Duodenal mucosa (tissue), 2 donors: ENCODE data around the gene BRSK2.
"Not testable (repeated sequence)": the region's sequence is repeated elsewhere in the genome, so short reads cannot be mapped to it uniquely, and the experiment has no call there.

ENCODE experiments used
- H3K27ac ChIP-seq: one replicate; pipeline ENCODE4 v1.7.0; 2013; ENCODE audit warnings: low read depth, low read length
- H3K27me3 ChIP-seq, 2 donors: one replicate each; pipeline ENCODE4 v1.7.0; 2013; ENCODE audit warnings: low read length in 2 of 2, control low read depth in 1 of 2; ENCODE audit not compliant: insufficient read depth in 2 of 2, control insufficient read depth in 1 of 2
- H3K36me3 ChIP-seq, 2 donors: one replicate each; pipeline ENCODE4 v1.7.0; 2013; ENCODE audit warnings: low read length in 2 of 2, control low read depth in 1 of 2; ENCODE audit not compliant: insufficient read depth in 2 of 2, control insufficient read depth in 1 of 2
- H3K4me1 ChIP-seq, 2 donors: one replicate each; pipeline ENCODE4 v1.7.0; 2013; ENCODE audit warnings: low read length in 2 of 2, control low read depth in 1 of 2; ENCODE audit not compliant: insufficient read depth in 2 of 2, control insufficient read depth in 1 of 2
- H3K4me3 ChIP-seq, 2 donors: one replicate each; pipeline ENCODE4 v1.7.0; 2013; ENCODE audit warnings: low read length in 2 of 2, low read depth in 1 of 2
- H3K9ac ChIP-seq, 2 donors: one replicate each; pipeline ENCODE4 v1.7.0; 2013; ENCODE audit warnings: low read length in 2 of 2, low read depth in 1 of 2
- H3K9me3 ChIP-seq, 2 donors: one replicate each; pipeline ENCODE4 v1.7.0; 2013; ENCODE audit warnings: low read length in 2 of 2, control low read depth in 1 of 2; ENCODE audit not compliant: control insufficient read depth in 1 of 2

The BRSK2 gene

GRCh38 chr11:1354125-1354938, 35.4 kb upstream of the BRSK2 start:
- Histone ChIP-seq H3K36me3 (no peaks in the 10 kb centered on the region), H3K9me3 (no peaks in the 10 kb centered on the region), H3K9ac (no peak overlapping the region), H3K27ac (no peak overlapping the region), H3K4me1 (peaks cover 0 to 7% of the 10 kb centered on the region in 2 donors), H3K4me3 (no peak overlapping the region), H3K27me3 (peaks cover 3 to 4% of the 10 kb centered on the region in 2 donors)

- H3K9me3 ChIP-seq, result no peaks in the 10 kb centered on the region
- peaks cover 0 to 3% of the 10 kb centered on the region in 2 donors for H3K27me3 ChIP-seq
- peaks cover 0 to 7% of the 10 kb centered on the region in 2 donors for H3K4me1 ChIP-seq
- H3K9ac ChIP-seq, result no peak overlapping the region
- H3K36me3 ChIP-seq, result no peaks in the 10 kb centered on the region
- H3K4me3 ChIP-seq, result no peak overlapping the region
- H3K27ac ChIP-seq, result no peak overlapping the region
These were observed 33.7 kb upstream of the BRSK2 start for GRCh38 chr11:1356007-1356435.

- no peak overlapping the region for H3K9ac ChIP-seq
- H3K4me3 ChIP-seq, result no peak overlapping the region
These were observed 33.2 kb upstream of the BRSK2 start for GRCh38 chr11:1356478-1356960.

GRCh38 chr11:1358286-1358685, 31.4 kb upstream of the BRSK2 start:
- no peak overlapping the region for H3K4me3 ChIP-seq

More at GRCh38 chr11:1356478-1356960, 33.2 kb upstream of the BRSK2 start:
- Histone ChIP-seq H3K4me1 (peaks cover 0 to 7% of the 10 kb centered on the region in 2 donors), H3K27me3 (peaks cover 0 to 3% of the 10 kb centered on the region in 2 donors), H3K36me3 (no peaks in the 10 kb centered on the region), H3K9me3 (no peaks in the 10 kb centered on the region), H3K27ac (no peak overlapping the region)

GRCh38 chr11:1358931-1359330, 30.8 kb upstream of the BRSK2 start:
- not testable (repeated sequence) for H3K4me1 ChIP-seq, H3K27me3 ChIP-seq, H3K36me3 ChIP-seq, H3K9ac ChIP-seq, H3K27ac ChIP-seq, H3K4me3 ChIP-seq, H3K9me3 ChIP-seq

More at GRCh38 chr11:1358286-1358685, 31.4 kb upstream of the BRSK2 start:
- Histone ChIP-seq H3K27me3 (peaks cover 0 to 7% of the 10 kb centered on the region in 2 donors), H3K9ac (no peak overlapping the region), H3K9me3 (no peaks in the 10 kb centered on the region), H3K36me3 (no peaks in the 10 kb centered on the region), H3K27ac (no peak overlapping the region), H3K4me1 (peaks cover 0 to 7% of the 10 kb centered on the region in 2 donors)

GRCh38 chr11:1359556-1359955, 30.2 kb upstream of the BRSK2 start:
- H3K4me3 ChIP-seq, result no peak overlapping the region
- H3K36me3 ChIP-seq, result no peaks in the 10 kb centered on the region
- H3K27ac ChIP-seq, result no peak overlapping the region
- peaks cover 0 to under 1% of the 10 kb centered on the region in 2 donors for H3K9me3 ChIP-seq
- H3K27me3 ChIP-seq, result peaks cover 0 to 7% of the 10 kb centered on the region in 2 donors
- H3K4me1 ChIP-seq, result peaks cover 0 to 7% of the 10 kb centered on the region in 2 donors
- no peak overlapping the region for H3K9ac ChIP-seq

- peaks cover 0 to 7% of the 10 kb centered on the region in 2 donors for H3K27me3 ChIP-seq
- H3K4me3 ChIP-seq, result no peak overlapping the region
- H3K9ac ChIP-seq, result no peak overlapping the region
- H3K36me3 ChIP-seq, result no peaks in the 10 kb centered on the region
- H3K9me3 ChIP-seq, result peaks cover under 1 to 5% of the 10 kb centered on the region in 2 donors
- no peak overlapping the region for H3K27ac ChIP-seq
- peaks cover 0 to 7% of the 10 kb centered on the region in 2 donors for H3K4me1 ChIP-seq
These were observed 29.4 kb upstream of the BRSK2 start for GRCh38 chr11:1360181-1360834.

- no peak overlapping the region for H3K27ac ChIP-seq
- H3K4me3 ChIP-seq, result no peak overlapping the region
- H3K4me1 ChIP-seq, result peaks cover 0 to 6% of the 10 kb centered on the region in 2 donors
- H3K9me3 ChIP-seq, result peaks cover 6 to 10% of the 10 kb centered on the region in 2 donors
- no peak overlapping the region for H3K9ac ChIP-seq
- peaks cover 0 to 7% of the 10 kb centered on the region in 2 donors for H3K27me3 ChIP-seq
- H3K36me3 ChIP-seq, result no peaks in the 10 kb centered on the region
These were observed 28.8 kb upstream of the BRSK2 start for GRCh38 chr11:1360835-1361357.

GRCh38 chr11:1361882-1362281, 27.9 kb upstream of the BRSK2 start:
- Histone ChIP-seq H3K4me3 (no peak overlapping the region), H3K27me3 (peaks cover 0 to 3% of the 10 kb centered on the region in 2 donors), H3K4me1 (no peaks in the 10 kb centered on the region), H3K27ac (no peak overlapping the region), H3K9me3 (peaks cover 9 to 15% of the 10 kb centered on the region in 2 donors), H3K9ac (no peak overlapping the region), H3K36me3 (no peaks in the 10 kb centered on the region)

- peaks cover 0 to 3% of the 10 kb centered on the region in 2 donors for H3K27me3 ChIP-seq
- no peak overlapping the region for H3K27ac ChIP-seq
- peaks cover 9 to 17% of the 10 kb centered on the region in 2 donors for H3K9me3 ChIP-seq
- H3K9ac ChIP-seq, result no peak overlapping the region
- H3K36me3 ChIP-seq, result no peaks in the 10 kb centered on the region
- no peaks in the 10 kb centered on the region for H3K4me1 ChIP-seq
- H3K4me3 ChIP-seq, result no peak overlapping the region
These were observed 22.0 kb upstream of the BRSK2 start for GRCh38 chr11:1367721-1368120.
